ENCODE results near the gene ARHGAP25.

ARHGAP25 gene

DNA sequence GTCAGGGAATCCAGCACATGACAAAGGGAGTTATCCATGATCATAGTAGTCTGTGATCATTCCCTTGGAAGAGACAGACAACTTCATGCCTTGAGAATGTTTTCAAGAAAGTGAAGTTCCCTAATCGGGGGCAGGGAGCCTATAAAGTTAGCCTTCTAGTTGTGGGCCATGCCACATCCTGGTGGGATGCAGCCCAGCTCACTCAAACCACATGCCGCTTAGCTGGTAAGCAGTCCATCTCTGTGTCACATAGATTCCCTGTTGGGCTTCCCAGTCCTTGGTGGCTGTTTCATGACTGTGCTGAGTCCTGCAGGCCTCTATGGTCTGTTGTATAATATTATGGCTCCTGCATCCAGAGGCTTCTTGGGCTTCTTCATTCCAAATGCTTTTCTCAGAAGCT lies 11.4 kb upstream of the ARHGAP25 start:
- POLR2A ChIA-PET (ENCODE audit: low non-redundant PET), result no interaction called here
- TF ChIP-seq, protein P1, sequence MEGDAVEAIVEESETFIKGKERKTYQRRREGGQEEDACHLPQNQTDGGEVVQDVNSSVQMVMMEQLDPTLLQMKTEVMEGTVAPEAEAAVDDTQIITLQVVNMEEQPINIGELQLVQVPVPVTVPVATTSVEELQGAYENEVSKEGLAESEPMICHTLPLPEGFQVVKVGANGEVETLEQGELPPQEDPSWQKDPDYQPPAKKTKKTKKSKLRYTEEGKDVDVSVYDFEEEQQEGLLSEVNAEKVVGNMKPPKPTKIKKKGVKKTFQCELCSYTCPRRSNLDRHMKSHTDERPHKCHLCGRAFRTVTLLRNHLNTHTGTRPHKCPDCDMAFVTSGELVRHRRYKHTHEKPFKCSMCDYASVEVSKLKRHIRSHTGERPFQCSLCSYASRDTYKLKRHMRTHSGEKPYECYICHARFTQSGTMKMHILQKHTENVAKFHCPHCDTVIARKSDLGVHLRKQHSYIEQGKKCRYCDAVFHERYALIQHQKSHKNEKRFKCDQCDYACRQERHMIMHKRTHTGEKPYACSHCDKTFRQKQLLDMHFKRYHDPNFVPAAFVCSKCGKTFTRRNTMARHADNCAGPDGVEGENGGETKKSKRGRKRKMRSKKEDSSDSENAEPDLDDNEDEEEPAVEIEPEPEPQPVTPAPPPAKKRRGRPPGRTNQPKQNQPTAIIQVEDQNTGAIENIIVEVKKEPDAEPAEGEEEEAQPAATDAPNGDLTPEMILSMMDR (conservative IDR thresholded peaks at IDR 0.05; ENCODE audit: low read depth), result no peak
- H3K27ac ChIP-seq, result no peak overlapping the region
- DNase-seq (ENCODE audit: low spot score), result no peak
- CTCF ChIA-PET, result interaction anchor here (0.5 to 0.6 kb wide), 2 partner anchors 75 to 202 kb away, joined by 4 read pairs; no protein-coding TSS in a partner anchor

DNA sequence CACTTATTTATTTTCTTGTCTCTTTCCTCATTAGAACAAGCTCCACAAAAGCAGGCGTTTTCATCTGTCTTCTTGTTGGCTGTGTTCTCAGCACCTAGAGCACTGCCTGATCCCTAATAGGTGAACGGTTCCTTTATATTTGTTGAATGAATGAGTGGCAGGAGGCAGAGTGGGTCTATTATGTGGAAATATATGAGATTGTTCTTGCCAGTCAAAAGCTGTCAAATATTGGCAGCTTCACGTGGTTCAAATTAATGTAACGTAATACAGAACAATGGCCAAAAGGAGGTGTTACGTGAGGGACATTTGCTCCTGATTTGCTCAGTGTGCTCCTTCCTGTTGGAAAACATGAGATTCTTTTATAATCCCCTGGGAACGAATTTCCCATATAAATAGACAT lies 8.5 kb upstream of the ARHGAP25 start:
- ChIA-PET POLR2A (ENCODE audit: low non-redundant PET) (no interaction called here), CTCF (interaction anchor here (1.8 kb wide), 1 partner anchor 25 kb away, joined by 6 read pairs; no protein-coding TSS in a partner anchor)
- no peak overlapping the region for H3K27ac ChIP-seq
- TF ChIP-seq, protein P1 (conservative IDR thresholded peaks at IDR 0.05; ENCODE audit: low read depth), result no peak
- no peak for DNase-seq (ENCODE audit: low spot score)

DNA sequence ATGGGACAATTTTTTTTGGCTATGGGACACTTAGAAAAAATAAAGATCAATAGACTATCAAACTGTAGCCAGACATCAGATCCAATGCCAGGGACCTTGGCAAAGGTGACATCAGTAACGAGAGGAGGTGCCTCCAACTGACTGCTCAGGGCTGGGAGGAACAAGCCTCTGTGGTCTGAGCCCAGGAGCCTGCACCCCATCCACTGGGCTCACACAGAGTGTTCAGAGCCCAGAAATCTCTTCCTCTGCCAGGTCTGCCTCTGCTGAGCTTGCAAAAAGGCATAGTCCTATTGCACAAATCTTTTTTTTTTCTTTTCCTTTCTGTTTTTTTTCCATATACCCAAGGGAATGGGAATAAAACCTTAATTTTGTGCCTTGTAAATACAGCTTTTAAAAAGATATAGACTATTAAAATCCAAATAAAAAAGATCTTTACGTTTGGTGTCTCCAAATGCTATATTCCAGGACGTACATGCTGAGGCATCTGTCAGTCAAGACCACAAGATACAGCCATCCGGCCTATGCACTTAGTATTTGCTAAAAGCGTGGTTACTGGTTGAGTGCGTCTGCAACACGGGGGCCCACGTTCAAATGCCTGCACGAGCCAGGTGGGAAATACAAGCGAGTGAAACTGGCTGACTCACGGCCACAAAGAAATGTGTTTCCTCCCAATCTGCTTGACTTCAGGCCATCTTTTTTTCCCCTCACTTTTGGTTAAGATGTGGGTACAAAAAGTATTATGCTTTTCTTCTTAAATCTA lies 7.8 kb upstream of the ARHGAP25 start:
- TF ChIP-seq, protein P1 (conservative IDR thresholded peaks at IDR 0.05; ENCODE audit: low read depth), result no peak
- ChIA-PET POLR2A (ENCODE audit: low non-redundant PET) (no interaction called here), CTCF (interaction anchor here (0.6 to 1.8 kb wide), 2 partner anchors 25 to 263 kb away, joined by 3 to 6 read pairs; no protein-coding TSS in a partner anchor)
- no peak overlapping the region for H3K27ac ChIP-seq
- no peak for DNase-seq (ENCODE audit: low spot score)

DNA sequence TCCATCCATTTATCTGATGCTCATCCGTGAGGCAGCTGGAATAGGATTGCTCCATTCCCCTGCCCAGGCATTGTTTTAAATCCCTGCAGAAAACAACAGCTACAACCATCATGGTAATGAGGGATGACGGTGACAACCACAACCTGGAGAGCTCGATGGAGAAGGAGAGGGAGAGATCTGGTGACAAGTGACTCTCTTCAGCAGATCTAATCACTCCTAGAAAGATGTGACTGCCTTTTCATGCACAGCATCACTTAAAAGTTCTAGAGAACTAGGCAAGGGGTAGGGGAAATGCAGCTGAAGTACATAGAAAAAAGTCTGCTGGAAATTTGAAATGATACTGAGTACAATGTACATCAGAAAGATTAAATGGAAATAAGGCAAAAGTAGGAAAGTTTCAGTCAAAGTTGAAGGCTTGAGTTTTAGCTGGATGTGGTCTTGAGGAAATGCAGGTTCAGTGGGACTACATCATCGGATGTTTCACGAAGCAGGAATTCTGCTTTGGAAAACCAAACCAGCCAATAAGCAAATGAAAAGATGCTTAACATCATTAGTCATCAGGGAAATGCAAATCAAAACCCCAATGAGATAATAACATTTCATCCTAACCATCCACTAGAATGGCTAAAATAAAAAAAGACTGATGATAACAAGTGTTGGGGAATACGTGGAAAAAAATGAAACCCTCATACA lies 6.8 kb upstream of the ARHGAP25 start:
- H3K27ac ChIP-seq, result no peak overlapping the region
- POLR2A ChIA-PET (ENCODE audit: low non-redundant PET), result no interaction called here
- TF ChIP-seq, protein P1 (conservative IDR thresholded peaks at IDR 0.05; ENCODE audit: low read depth), result no peak
- DNase-seq (ENCODE audit: low spot score), result peak; percentile 17
- CTCF ChIA-PET, result interaction anchor here (0.6 to 1.1 kb wide), 4 partner anchors 197 to 285 kb away, joined by 3 to 5 read pairs (median 4); partner anchors contain the start of gene ANTXR1

DNA sequence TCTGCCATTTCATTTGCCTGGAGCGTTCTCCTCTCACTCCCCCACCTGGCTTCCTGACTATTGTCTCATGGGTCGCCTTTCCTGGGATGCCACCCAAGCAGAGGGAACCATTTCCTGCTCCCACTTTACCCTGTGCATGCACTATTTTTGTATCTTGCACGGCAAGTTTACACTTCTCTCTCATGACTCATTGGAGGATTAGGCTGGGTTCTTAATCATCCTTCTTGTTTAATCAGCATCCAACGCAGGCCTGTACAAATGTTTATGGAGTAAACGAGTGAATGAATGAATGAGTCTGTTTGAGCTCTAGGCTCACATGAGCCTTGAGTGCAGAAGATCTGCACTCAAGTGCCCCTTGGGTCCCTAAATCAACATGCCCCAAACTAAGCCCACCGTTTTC lies 3.8 kb upstream of the ARHGAP25 start:
- TF ChIP-seq, protein P1 (conservative IDR thresholded peaks at IDR 0.05; ENCODE audit: low read depth), result no peak
- ChIA-PET CTCF (no interaction called here), POLR2A (ENCODE audit: low non-redundant PET) (no interaction called here)
- peak; percentile 89 for DNase-seq (ENCODE audit: low spot score)
- H3K27ac ChIP-seq, result no peak overlapping the region

DNA sequence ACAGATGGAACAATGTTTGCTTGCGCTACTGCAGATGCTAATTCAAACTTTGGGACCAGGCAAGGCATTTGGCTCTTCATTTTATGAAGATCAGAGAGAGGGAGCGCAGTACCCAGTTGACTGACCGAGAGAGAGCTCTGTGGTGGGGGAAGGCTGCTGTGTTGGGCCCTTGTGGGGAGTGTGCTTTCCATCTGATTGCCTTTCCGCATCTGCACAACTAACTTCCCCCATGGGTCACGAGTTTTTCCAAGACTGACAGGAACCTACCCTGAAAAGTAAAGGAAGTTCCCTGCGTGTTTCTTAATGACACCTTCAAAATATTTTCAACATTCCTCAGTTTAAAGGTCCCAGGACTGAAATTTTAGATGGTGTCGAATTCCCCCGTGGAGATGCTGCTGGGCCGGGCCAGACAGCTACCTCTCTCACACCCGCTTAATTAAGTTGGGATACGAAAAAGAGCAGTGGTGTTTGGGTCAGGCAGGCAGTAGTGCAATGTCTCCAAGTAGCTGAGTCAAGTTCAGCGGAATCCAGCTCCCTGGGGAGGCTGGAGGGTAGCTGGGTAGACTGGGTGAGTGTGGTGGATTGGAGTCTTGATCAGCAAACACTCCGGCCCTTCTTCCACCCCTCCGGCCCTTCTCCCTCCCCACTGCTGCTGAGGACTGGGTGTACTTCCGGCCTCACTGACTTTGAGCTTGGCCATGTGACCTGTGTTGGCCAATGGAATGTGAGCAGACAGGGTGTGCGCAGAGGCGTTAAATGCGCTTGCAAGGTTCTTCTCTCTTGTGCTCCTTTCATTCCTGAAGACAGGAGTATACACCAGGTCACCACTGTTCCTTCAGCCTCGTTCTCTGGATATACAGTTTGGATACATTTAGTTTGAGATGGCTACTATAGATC lies 2.3 kb upstream of the ARHGAP25 start:
- no peak overlapping the region for H3K27ac ChIP-seq
- TF ChIP-seq, protein P1 (conservative IDR thresholded peaks at IDR 0.05; ENCODE audit: low read depth), result no peak
- DNase-seq (ENCODE audit: low spot score), result no peak
- ChIA-PET POLR2A (ENCODE audit: low non-redundant PET) (no interaction called here), CTCF (interaction anchor here (0.6 to 1.4 kb wide), 5 partner anchors 12 to 151 kb away, joined by 3 to 4 read pairs (median 3); no protein-coding TSS in a partner anchor)
